Stimulated activated CD8-positive, alpha-beta memory T cell treated with anti-CD3 and anti-CD28 coated beads, Interleukin-15, amount 100 ng/mL, for 48 hours (primary cell): ENCODE data around the gene M6PR.
"Not testable (repeated sequence)": the region's sequence is repeated elsewhere in the genome, so short reads cannot be mapped to it uniquely, and the experiment has no call there.

ENCODE experiments used
- DNase-seq, 2 donors: peaks; one replicate each; pipeline ENCODE4 v3.0.0-alpha.2; 2020; ENCODE audit warnings: low read depth in 2 of 2

Gene M6PR

DNA sequence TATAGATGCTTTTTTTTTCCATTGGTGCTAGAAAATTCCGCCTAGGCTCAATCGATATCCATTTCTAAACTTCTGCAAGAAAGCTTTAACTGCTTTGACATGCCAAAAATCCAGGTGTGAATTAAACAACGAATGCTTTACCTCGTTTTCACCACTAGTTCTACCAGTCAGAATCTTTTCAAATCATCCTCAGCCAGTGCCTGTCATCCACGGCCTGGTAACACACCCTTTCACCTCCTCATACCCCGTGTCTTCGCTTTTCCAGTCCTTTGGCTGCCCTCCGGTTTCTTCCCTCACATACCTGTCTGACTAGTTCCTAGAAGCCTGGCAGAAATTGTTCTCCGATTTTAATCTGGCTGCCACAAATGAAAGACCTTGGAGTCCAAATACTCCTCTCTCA is 36.5 kb downstream of the M6PR start:
- DNase-seq = no peak

DNA sequence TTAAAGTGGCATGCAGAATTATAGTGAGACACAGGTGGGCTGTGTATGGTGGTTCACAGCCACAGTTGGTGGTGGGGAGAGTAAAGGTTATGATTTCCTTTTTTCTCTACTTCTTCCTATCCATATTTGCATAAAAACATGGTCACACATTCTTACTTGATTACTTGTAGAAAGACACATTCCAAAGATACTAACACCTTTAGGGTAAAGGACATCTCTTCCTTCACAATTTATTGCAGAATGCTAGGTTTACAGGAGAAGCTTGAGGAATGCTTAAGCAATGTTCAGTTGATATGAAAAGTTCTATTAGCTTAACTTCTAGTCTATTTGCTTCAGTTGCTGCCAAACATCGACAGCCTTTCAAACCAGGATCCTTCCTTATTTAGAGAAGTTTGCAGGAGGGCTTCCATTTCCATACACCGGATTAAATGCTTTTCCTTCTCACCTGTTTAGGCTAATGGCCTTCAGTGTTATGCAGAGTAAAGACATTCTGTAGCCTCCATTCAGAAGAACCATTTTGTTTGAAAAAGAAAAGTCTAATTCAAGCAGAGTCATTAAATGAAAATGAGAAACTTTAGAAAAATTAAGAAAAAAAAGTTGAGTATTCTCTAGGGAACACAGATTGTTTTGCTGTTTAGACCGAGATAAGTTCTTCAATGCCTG is 37.7 kb downstream of the M6PR start:
- no peak for DNase-seq

GRCh38 chr12:8909752-8910151 is 39.7 kb downstream of the M6PR start:
- no peak for DNase-seq

GRCh38 chr12:8907513-8907912 is 41.9 kb downstream of the M6PR start:
- DNase-seq = no peak

GRCh38 chr12:8906266-8907180 is 42.9 kb downstream of the M6PR start:
- no peak for DNase-seq

GRCh38 chr12:8905546-8905945 is 43.9 kb downstream of the M6PR start:
- DNase-seq = no peak

DNA sequence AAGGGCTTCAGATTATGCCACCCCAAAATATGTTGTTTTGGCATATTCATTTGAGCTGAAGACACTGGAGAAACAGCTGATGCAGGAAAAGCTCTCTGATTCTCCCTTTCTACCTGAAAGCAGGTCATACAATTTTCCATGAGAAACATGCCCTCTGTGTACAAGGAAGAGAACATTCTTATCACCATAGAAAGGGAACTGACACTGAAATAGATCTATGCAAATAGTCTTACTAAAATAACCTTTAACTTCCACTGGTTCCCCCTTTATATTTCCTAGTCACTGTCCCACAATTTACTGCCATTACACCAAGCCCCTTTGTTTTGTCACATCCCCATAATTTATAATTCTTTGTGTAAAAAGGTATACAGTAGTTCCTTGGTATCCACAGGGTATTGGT is 44.8 kb downstream of the M6PR start:
- no peak for DNase-seq

GRCh38 chr12:8903646-8904045 is 45.8 kb downstream of the M6PR start:
- no peak for DNase-seq

GRCh38 chr12:8902703-8903102 is 46.7 kb downstream of the M6PR start:
- not testable (repeated sequence) for DNase-seq

DNA sequence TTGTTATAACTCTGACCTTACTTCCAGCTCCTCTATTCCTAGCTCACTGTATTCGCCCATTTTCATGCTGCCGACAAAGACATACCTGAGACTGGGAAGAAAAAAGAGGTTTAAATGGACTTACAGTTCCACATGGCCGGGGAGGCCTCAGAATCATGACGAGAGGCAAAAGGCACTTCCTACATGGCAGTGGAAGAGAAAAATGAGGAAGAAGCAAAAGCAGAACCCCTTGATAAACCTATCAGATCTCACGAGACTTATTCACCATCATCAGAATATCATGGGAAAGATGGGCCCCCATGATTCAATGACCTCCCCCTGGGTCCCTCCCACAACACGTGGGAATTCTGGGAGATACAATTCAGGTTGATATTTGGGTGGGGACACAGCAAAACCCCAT is 49.6 kb downstream of the M6PR start:
- DNase-seq = no peak

DNA sequence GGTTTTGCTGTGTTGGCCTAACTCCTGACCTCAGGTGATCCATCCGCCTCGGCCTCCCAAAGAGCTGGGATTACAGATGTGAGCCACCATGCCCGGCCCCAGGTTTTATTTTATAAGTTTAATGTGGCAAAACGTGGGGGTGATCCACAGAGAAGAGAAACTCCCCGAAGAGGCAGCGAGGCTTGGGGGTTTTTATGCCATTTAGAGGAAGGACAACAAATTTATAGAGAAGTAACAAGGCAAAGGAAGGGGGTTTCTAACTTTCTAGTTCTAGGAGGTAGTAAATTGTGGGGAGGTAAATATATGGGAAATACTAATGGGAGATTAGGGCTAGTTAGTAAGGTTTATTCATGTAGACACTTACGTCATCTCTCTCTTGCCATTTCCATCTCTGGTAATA is 52.4 kb downstream of the M6PR start:
- DNase-seq = no peak

DNA sequence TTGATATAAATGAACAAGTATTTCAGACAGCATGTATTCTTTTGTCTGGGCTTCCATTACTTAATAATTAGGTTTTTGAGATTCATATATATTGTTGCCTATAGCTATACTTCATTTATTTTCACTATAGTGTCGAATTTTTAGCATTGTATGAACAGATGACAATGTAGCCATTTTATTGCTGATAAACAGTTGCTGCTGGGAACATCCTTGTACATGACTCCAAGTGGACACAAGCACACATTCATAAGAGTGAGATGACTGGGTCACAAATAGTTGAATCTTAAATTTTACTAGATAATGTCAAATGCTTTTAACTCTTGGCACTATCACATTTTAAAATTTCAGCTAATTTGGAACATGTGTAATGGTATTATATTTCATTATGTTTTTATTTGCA is 54.5 kb downstream of the M6PR start:
- no peak for DNase-seq

- DNase-seq = no peak
These were observed 55.1 kb downstream of the M6PR start for GRCh38 chr12:8894378-8894777.

- no peak for DNase-seq
These were observed 57.5 kb downstream of the M6PR start for GRCh38 chr12:8891976-8892375.
